Hepatocyte (in vitro differentiated cells): ENCODE measurements around the gene GRK5.

Experiments
- EZH2 ChIP-seq: fragments of 200-600 bp; sonication (generic); IDR thresholded peaks from 2 replicates; pipeline ENCODE4 v1.6.1; 2016; ENCODE audit warnings: antibody characterized with exemption, mild to moderate bottlenecking, borderline replicate concordance
- TF ChIP-seq, protein P1 (sequence below): fragments of 200-600 bp; sonication (generic); IDR thresholded peaks from 2 replicates; pipeline ENCODE4 v1.5.1; 2016; ENCODE audit warnings: antibody characterized with exemption, mild to moderate bottlenecking; ENCODE audit not compliant: poor library complexity

DNA sequence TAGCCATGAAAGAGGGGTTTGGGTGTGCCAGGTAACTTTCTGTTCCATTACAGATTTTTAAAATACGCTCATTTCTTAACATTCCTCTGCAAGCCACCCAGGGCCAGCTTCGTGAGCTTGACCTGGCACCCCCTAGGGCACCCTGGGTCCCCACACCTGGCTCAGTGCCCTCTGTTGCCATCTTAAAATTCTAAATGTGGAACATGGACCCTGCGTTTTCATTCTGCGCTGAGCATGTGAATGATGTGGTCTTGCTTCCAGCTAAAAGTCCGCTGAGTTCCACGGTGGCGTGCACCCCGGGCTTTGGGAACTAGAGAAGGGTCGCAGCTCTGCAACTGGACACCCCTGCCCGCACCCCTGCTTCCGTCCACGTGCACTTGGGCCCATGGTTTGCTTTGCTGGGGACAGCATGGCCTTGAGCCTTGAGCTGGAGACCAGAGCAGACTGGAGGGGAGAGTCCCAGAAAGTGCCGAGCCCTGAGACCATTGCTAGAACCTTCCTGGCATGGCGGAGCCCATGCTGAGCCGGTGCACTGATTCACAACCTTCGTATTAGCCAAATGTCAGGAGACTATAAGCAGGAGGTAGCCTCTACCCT is 244.0 kb downstream of the GRK5 start:
- TF ChIP-seq, protein P1, sequence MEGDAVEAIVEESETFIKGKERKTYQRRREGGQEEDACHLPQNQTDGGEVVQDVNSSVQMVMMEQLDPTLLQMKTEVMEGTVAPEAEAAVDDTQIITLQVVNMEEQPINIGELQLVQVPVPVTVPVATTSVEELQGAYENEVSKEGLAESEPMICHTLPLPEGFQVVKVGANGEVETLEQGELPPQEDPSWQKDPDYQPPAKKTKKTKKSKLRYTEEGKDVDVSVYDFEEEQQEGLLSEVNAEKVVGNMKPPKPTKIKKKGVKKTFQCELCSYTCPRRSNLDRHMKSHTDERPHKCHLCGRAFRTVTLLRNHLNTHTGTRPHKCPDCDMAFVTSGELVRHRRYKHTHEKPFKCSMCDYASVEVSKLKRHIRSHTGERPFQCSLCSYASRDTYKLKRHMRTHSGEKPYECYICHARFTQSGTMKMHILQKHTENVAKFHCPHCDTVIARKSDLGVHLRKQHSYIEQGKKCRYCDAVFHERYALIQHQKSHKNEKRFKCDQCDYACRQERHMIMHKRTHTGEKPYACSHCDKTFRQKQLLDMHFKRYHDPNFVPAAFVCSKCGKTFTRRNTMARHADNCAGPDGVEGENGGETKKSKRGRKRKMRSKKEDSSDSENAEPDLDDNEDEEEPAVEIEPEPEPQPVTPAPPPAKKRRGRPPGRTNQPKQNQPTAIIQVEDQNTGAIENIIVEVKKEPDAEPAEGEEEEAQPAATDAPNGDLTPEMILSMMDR, result no peak
- TF ChIP-seq EZH2, result no peak
